ENCODE data around the gene INHBE.
"Not testable (repeated sequence)": the region's sequence is repeated elsewhere in the genome, so short reads cannot be mapped to it uniquely, and the experiment has no call there.

Gene INHBE

GRCh38 chr12:57439762-57440266 is 15.3 kb upstream of the INHBE start:
- no peak overlapping the region for H3K9ac ChIP-seq (ENCODE audit: low read depth in 1 of 2, low read length in 2 of 2)
- H3K4me3 ChIP-seq (ENCODE audit: low read depth in 1 of 2, low read length in 2 of 2) = no peak overlapping the region
- H3K9me3 ChIP-seq (ENCODE audit: control insufficient read depth in 1 of 2, low read length in 2 of 2) = no peaks in the 10 kb centered on the region
- H3K27ac ChIP-seq (ENCODE audit: low read depth, low read length) = no peak overlapping the region
- H3K4me1 ChIP-seq (ENCODE audit: control insufficient read depth in 1 of 2, insufficient read depth in 2 of 2, low read length in 2 of 2) = peaks cover 0 to under 1% of the 10 kb centered on the region in 2 donors
- H3K27me3 ChIP-seq (ENCODE audit: control insufficient read depth in 1 of 2, insufficient read depth in 2 of 2, low read length in 2 of 2) = no peaks in the 10 kb centered on the region
- no peaks in the 10 kb centered on the region for H3K36me3 ChIP-seq (ENCODE audit: control insufficient read depth in 1 of 2, insufficient read depth in 2 of 2, low read length in 2 of 2)

GRCh38 chr12:57441393-57441792 is 13.7 kb upstream of the INHBE start:
- not testable (repeated sequence) for H3K27me3 ChIP-seq (ENCODE audit: control insufficient read depth in 1 of 2, insufficient read depth in 2 of 2, low read length in 2 of 2); H3K4me3 ChIP-seq (ENCODE audit: low read depth in 1 of 2, low read length in 2 of 2); H3K36me3 ChIP-seq (ENCODE audit: control insufficient read depth in 1 of 2, insufficient read depth in 2 of 2, low read length in 2 of 2); H3K9me3 ChIP-seq (ENCODE audit: control insufficient read depth in 1 of 2, low read length in 2 of 2); H3K27ac ChIP-seq (ENCODE audit: low read depth, low read length); H3K9ac ChIP-seq (ENCODE audit: low read depth in 1 of 2, low read length in 2 of 2); H3K4me1 ChIP-seq (ENCODE audit: control insufficient read depth in 1 of 2, insufficient read depth in 2 of 2, low read length in 2 of 2)

DNA sequence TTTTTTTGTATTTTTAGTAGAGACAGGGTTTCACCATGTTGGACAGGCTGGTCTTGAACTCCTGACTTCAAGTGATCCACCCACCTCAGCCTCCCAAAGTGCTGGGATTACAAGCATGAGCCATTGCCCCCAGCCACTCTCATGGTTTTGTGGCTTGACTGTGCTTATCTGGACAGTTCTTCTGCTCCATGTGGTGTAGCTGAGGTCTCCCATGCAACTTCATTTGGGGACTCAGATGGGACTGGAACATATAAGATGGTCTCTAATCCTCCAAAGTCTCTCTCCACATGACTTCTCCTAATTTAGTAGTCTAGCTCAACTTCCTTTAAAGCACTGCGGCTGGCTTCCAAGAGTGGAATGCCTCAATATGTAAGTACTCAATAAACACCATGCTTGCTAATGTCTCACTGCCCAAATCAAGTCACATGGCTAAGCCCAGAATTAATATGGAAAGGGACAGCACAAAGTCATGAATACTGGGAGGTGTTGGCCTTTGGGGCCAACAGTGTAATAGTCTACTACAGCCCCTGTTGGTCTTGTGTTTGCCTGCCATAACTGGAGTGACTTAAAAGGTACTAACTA is 13.2 kb upstream of the INHBE start:
- Histone ChIP-seq H3K9me3 (ENCODE audit: control insufficient read depth in 1 of 2, low read length in 2 of 2) (no peaks in the 10 kb centered on the region), H3K4me1 (ENCODE audit: control insufficient read depth in 1 of 2, insufficient read depth in 2 of 2, low read length in 2 of 2) (no peaks in the 10 kb centered on the region), H3K9ac (ENCODE audit: low read depth in 1 of 2, low read length in 2 of 2) (no peak overlapping the region), H3K27ac (ENCODE audit: low read depth, low read length) (no peak overlapping the region), H3K4me3 (ENCODE audit: low read depth in 1 of 2, low read length in 2 of 2) (no peak overlapping the region), H3K36me3 (ENCODE audit: control insufficient read depth in 1 of 2, insufficient read depth in 2 of 2, low read length in 2 of 2) (no peaks in the 10 kb centered on the region), H3K27me3 (ENCODE audit: control insufficient read depth in 1 of 2, insufficient read depth in 2 of 2, low read length in 2 of 2) (no peaks in the 10 kb centered on the region)

DNA sequence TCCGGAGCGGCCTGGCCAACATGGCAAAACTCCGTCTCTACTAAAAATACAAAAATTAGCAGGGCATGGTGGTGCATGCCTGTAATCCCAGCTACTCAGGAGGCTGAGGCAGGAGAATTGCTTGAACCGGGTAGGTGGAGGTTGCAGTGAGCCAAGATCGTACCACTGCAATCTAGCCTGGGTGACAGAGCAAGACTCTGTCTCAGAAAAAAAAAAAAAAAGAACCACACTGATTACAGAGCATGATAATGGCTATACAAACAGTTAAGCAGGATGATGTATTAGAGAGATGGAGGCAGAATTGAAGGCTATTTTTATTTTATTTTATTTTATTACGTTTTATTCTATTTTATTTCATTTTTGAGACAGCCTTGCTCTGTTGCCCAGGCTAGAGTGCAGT is 10.8 kb upstream of the INHBE start:
- H3K9ac ChIP-seq (ENCODE audit: low read depth in 1 of 2, low read length in 2 of 2) = not testable (repeated sequence)

GRCh38 chr12:57444744-57445143 is 10.4 kb upstream of the INHBE start:
- Histone ChIP-seq H3K9ac (ENCODE audit: low read depth in 1 of 2, low read length in 2 of 2) (no peak overlapping the region), H3K4me1 (ENCODE audit: control insufficient read depth in 1 of 2, insufficient read depth in 2 of 2, low read length in 2 of 2) (no peaks in the 10 kb centered on the region), H3K27ac (ENCODE audit: low read depth, low read length) (no peak overlapping the region), H3K9me3 (ENCODE audit: control insufficient read depth in 1 of 2, low read length in 2 of 2) (no peaks in the 10 kb centered on the region), H3K36me3 (ENCODE audit: control insufficient read depth in 1 of 2, insufficient read depth in 2 of 2, low read length in 2 of 2) (no peaks in the 10 kb centered on the region), H3K4me3 (ENCODE audit: low read depth in 1 of 2, low read length in 2 of 2) (no peak overlapping the region), H3K27me3 (ENCODE audit: control insufficient read depth in 1 of 2, insufficient read depth in 2 of 2, low read length in 2 of 2) (no peaks in the 10 kb centered on the region)

More for the DNA sequence above, 10.8 kb upstream of the INHBE start:
- not testable (repeated sequence) for H3K9me3 ChIP-seq (ENCODE audit: control insufficient read depth in 1 of 2, low read length in 2 of 2); H3K27me3 ChIP-seq (ENCODE audit: control insufficient read depth in 1 of 2, insufficient read depth in 2 of 2, low read length in 2 of 2); H3K36me3 ChIP-seq (ENCODE audit: control insufficient read depth in 1 of 2, insufficient read depth in 2 of 2, low read length in 2 of 2); H3K4me3 ChIP-seq (ENCODE audit: low read depth in 1 of 2, low read length in 2 of 2); H3K4me1 ChIP-seq (ENCODE audit: control insufficient read depth in 1 of 2, insufficient read depth in 2 of 2, low read length in 2 of 2); H3K27ac ChIP-seq (ENCODE audit: low read depth, low read length)

DNA sequence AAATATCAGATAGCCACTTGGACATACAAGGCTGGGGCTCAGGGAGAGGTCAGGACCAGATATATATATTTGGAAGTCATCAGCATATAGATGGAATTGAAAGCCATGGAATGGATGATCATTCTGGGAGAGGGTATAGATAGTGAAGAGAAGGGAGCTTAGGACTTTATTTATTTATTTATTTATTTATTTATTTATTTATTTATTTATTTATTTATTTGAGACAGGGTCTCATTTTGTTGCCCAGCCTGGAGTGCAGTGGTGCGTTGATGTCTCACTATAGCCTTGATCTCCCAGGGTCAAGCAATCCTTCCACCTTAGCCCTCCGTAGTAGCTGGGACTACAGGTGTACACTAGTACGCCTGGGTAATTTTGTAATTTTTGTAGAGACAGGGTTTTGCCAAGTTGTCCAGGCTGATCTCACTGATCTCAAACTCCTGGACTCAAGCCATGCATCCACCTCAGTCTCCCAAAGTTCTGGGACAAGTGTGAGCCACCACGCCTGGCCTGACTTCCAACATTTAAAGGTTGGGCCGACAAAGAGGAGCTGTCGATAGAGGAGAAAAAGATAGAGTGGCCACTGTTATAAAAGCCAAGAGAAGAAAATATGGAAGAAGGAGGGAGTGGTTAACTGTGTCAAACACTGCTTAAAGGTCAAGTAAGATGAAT is 8.7 kb upstream of the INHBE start:
- no peak overlapping the region for H3K4me3 ChIP-seq (ENCODE audit: low read depth in 1 of 2, low read length in 2 of 2)

DNA sequence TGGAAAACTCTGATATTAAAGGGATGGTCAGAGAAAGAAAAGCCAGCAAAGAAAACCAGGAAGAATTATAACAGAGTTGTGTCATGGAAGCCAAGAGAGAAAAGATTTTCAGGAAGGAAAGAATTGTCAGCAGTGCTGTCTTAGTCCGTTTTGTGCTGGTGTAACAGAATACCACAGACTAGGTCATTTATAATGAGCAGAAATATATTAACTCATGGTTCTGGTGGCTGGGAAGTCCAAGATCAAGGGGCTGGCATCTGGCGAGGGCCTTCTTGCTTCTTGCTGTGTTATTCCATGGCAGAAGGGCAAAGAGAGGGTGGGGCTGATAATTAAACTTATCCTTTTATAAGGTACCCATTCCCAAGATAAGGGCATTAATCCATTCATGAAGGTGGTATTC is 6.4 kb upstream of the INHBE start:
- peaks cover 0 to 2% of the 10 kb centered on the region in 2 donors for H3K27me3 ChIP-seq (ENCODE audit: control insufficient read depth in 1 of 2, insufficient read depth in 2 of 2, low read length in 2 of 2)
- H3K27ac ChIP-seq (ENCODE audit: low read depth, low read length) = no peak overlapping the region
- no peaks in the 10 kb centered on the region for H3K9me3 ChIP-seq (ENCODE audit: control insufficient read depth in 1 of 2, low read length in 2 of 2)
- H3K36me3 ChIP-seq (ENCODE audit: control insufficient read depth in 1 of 2, insufficient read depth in 2 of 2, low read length in 2 of 2) = no peaks in the 10 kb centered on the region
- no peaks in the 10 kb centered on the region for H3K4me1 ChIP-seq (ENCODE audit: control insufficient read depth in 1 of 2, insufficient read depth in 2 of 2, low read length in 2 of 2)
- no peak overlapping the region for H3K9ac ChIP-seq (ENCODE audit: low read depth in 1 of 2, low read length in 2 of 2)
- H3K4me3 ChIP-seq (ENCODE audit: low read depth in 1 of 2, low read length in 2 of 2) = no peak overlapping the region

More for the DNA sequence above, 8.7 kb upstream of the INHBE start:
- no peak overlapping the region for H3K27ac ChIP-seq (ENCODE audit: low read depth, low read length)
- no peaks in the 10 kb centered on the region for H3K36me3 ChIP-seq (ENCODE audit: control insufficient read depth in 1 of 2, insufficient read depth in 2 of 2, low read length in 2 of 2)
- H3K9ac ChIP-seq (ENCODE audit: low read depth in 1 of 2, low read length in 2 of 2) = no peak overlapping the region
- peaks cover 0 to 2% of the 10 kb centered on the region in 2 donors for H3K27me3 ChIP-seq (ENCODE audit: control insufficient read depth in 1 of 2, insufficient read depth in 2 of 2, low read length in 2 of 2)
- H3K9me3 ChIP-seq (ENCODE audit: control insufficient read depth in 1 of 2, low read length in 2 of 2) = no peaks in the 10 kb centered on the region
- no peaks in the 10 kb centered on the region for H3K4me1 ChIP-seq (ENCODE audit: control insufficient read depth in 1 of 2, insufficient read depth in 2 of 2, low read length in 2 of 2)

GRCh38 chr12:57449375-57449774 is 5.7 kb upstream of the INHBE start:
- Histone ChIP-seq H3K27me3 (ENCODE audit: control insufficient read depth in 1 of 2, insufficient read depth in 2 of 2, low read length in 2 of 2) (peaks cover 0 to 2% of the 10 kb centered on the region in 2 donors), H3K9ac (ENCODE audit: low read depth in 1 of 2, low read length in 2 of 2) (no peak overlapping the region), H3K27ac (ENCODE audit: low read depth, low read length) (no peak overlapping the region), H3K4me3 (ENCODE audit: low read depth in 1 of 2, low read length in 2 of 2) (no peak overlapping the region), H3K36me3 (ENCODE audit: control insufficient read depth in 1 of 2, insufficient read depth in 2 of 2, low read length in 2 of 2) (no peaks in the 10 kb centered on the region), H3K9me3 (ENCODE audit: control insufficient read depth in 1 of 2, low read length in 2 of 2) (no peaks in the 10 kb centered on the region), H3K4me1 (ENCODE audit: control insufficient read depth in 1 of 2, insufficient read depth in 2 of 2, low read length in 2 of 2) (no peaks in the 10 kb centered on the region)

GRCh38 chr12:57450057-57450456 is 5.0 kb upstream of the INHBE start:
- H3K9ac ChIP-seq (ENCODE audit: low read depth in 1 of 2, low read length in 2 of 2) = no peak overlapping the region
- H3K27ac ChIP-seq (ENCODE audit: low read depth, low read length) = no peak overlapping the region

DNA sequence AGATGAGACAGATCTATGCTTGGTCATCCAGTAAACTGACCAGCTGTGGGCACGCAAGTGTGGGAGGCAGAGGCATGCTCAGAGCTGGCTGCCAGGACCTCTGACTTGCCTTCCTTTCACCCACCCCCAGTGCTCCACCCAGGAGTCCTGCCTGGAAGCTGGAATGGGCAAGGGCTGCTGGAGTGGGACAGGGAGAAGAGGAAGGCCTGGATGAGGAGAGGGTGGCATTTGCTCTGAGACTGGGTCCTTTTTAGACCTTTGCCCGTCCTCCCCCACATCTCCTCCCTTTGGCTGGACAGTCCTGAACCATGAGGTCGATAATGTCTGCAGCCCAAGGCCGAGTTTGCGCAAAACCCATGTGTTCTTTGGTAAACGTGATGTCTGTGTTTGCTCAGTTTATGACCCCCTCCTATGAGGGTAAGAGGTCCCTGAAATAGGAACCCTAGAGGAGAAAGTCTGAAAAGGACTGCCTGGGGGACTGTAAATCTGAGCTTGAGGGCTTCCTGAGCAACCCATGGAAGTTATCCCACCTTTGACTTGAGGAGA is 3.8 kb upstream of the INHBE start:
- no peak overlapping the region for H3K27ac ChIP-seq (ENCODE audit: low read depth, low read length)
- no peaks in the 10 kb centered on the region for H3K9me3 ChIP-seq (ENCODE audit: control insufficient read depth in 1 of 2, low read length in 2 of 2)
- no peaks in the 10 kb centered on the region for H3K36me3 ChIP-seq (ENCODE audit: control insufficient read depth in 1 of 2, insufficient read depth in 2 of 2, low read length in 2 of 2)
- H3K9ac ChIP-seq (ENCODE audit: low read depth in 1 of 2, low read length in 2 of 2) = no peak overlapping the region
- H3K27me3 ChIP-seq (ENCODE audit: control insufficient read depth in 1 of 2, insufficient read depth in 2 of 2, low read length in 2 of 2) = peaks cover 0 to 2% of the 10 kb centered on the region in 2 donors
- no peak overlapping the region for H3K4me3 ChIP-seq (ENCODE audit: low read depth in 1 of 2, low read length in 2 of 2)
- H3K4me1 ChIP-seq (ENCODE audit: control insufficient read depth in 1 of 2, insufficient read depth in 2 of 2, low read length in 2 of 2) = peaks cover 7 to 10% of the 10 kb centered on the region in 2 donors

More at GRCh38 chr12:57450057-57450456, 5.0 kb upstream of the INHBE start:
- no peak overlapping the region for H3K4me3 ChIP-seq (ENCODE audit: low read depth in 1 of 2, low read length in 2 of 2)
- no peaks in the 10 kb centered on the region for H3K4me1 ChIP-seq (ENCODE audit: control insufficient read depth in 1 of 2, insufficient read depth in 2 of 2, low read length in 2 of 2)
- no peaks in the 10 kb centered on the region for H3K36me3 ChIP-seq (ENCODE audit: control insufficient read depth in 1 of 2, insufficient read depth in 2 of 2, low read length in 2 of 2)
- H3K9me3 ChIP-seq (ENCODE audit: control insufficient read depth in 1 of 2, low read length in 2 of 2) = no peaks in the 10 kb centered on the region
- H3K27me3 ChIP-seq (ENCODE audit: control insufficient read depth in 1 of 2, insufficient read depth in 2 of 2, low read length in 2 of 2) = peaks cover 0 to 2% of the 10 kb centered on the region in 2 donors

Data from duodenal mucosa (tissue), 2 donors.